Esophagus (tissue), 2 donors: ENCODE measurements around the gene FBN2. TPM values are rescaled to one million over a fixed set of nuclear protein-coding genes. Genes with fewer than 3 reads are reported as not detected.
A peak's percentile ranks its signal among the peaks of the same experiment; 100 is the strongest.

Source experiments
- H3K27ac ChIP-seq, 2 donors: one replicate each; pipeline ENCODE4 v1.5.1; 2013; ENCODE audit warnings: low read depth in 2 of 2, mild to moderate bottlenecking in 2 of 2, inconsistent platforms in 1 of 2, low read length in 1 of 2, moderate library complexity in 1 of 2
- H3K27me3 ChIP-seq, 2 donors: one replicate each; pipeline ENCODE4 v1.6.1; 2013; ENCODE audit warnings: low read length in 2 of 2, control low read depth in 1 of 2, mild to moderate bottlenecking in 1 of 2; ENCODE audit not compliant: insufficient read depth in 2 of 2, control insufficient read depth in 1 of 2
- H3K36me3 ChIP-seq, 2 donors: one replicate each; pipeline ENCODE4 v1.6.1; 2013; ENCODE audit warnings: low read length in 1 of 2; ENCODE audit not compliant: control insufficient read depth in 2 of 2, insufficient read depth in 2 of 2
- H3K4me1 ChIP-seq, 2 donors: one replicate each; pipeline ENCODE4 v1.6.1; 2013; ENCODE audit warnings: low read length in 1 of 2; ENCODE audit not compliant: control insufficient read depth in 2 of 2, insufficient read depth in 2 of 2
- H3K4me3 ChIP-seq, 2 donors: one replicate each; pipeline ENCODE4 v1.5.1; 2013; ENCODE audit warnings: low read length in 2 of 2, mild to moderate bottlenecking in 2 of 2, low read depth in 1 of 2, moderate library complexity in 1 of 2
- H3K9me3 ChIP-seq, 2 donors: one replicate each; pipeline ENCODE4 v1.6.1; 2013; ENCODE audit warnings: mild to moderate bottlenecking in 2 of 2, low read depth in 1 of 2, low read length in 1 of 2, moderate library complexity in 1 of 2; ENCODE audit not compliant: control insufficient read depth in 2 of 2, insufficient read depth in 1 of 2
- WGBS, 2 donors: extraction: QIAGEN DNeasy Blood & Tissue Kit; methylation state at CpG; one replicate each; pipeline ENCODE4 v1.1.7; 2013; 5-methylcytosine and 5-hydroxymethylcytosine counted together
- polyA plus RNA-seq, 2 donors: library from polyadenylated mRNA; stranded (reverse); fragments of 200-250 nt; gene quantifications; one replicate each; pipeline ENCODE4 v1.2.3, GENCODE V29; 2013
- donor health status: healthy with polysubstance abuse.
- donor health status: Bipolar disorder and iron deficiency.

The FBN2 gene
- polyA plus RNA-seq, 2 donors, result 0.09 to 0.14 TPM

DNA sequence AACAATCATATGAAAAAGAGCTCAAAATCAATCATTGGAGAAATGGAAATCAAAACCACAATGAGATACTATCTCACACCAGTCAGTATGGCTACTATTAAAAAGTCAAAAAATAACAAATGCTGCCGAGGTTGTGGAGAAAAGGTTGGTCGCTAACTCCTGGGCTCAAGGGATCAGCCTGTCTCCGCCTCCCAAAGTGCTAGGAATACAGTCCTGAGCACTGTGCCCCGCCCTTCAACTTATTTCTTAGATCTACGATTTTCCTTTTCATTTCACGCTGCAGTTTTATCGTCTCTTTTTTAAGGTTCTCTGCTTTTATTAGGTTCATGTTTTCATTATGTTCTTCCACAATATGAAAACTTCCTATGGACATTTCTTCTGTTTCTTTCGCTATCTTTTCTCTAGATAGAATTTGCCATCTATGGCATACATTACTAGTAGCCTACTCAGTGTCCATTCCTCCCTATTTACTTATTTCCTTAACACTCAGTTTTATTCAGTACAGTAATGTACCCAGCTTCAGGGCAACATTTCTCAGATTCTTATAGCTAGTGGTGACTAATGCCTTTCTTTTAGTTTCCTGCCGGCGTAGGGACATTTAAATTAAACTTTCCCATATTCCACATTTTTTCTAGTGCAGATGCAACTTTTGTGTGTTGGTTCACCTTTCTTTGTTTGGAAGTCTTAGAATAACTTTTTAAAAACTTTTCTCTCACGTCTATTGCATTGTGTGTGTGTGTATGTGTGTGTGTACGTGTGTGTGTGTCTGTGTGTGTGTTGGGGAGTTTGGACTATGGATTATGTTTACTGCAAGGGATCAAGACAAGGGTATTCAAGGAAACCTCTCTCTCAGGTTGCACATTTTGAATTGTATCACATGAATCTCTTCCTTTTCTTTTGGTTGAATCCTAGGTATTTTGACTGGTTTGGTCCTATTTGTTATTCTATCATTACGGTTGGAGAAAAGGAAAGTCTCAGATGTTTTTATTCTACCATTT, 21.6 kb upstream of the FBN2 start:
- Histone ChIP-seq H3K27ac (no peak overlapping the region), H3K36me3 (no peaks in the 10 kb centered on the region), H3K9me3 (no peaks in the 10 kb centered on the region), H3K4me1 (no peaks in the 10 kb centered on the region), H3K4me3 (no peak overlapping the region), H3K27me3 (no peaks in the 10 kb centered on the region)
- WGBS, 2 donors, result 87 to 89% methylated on average over 13 of the region's 13 CpGs

DNA sequence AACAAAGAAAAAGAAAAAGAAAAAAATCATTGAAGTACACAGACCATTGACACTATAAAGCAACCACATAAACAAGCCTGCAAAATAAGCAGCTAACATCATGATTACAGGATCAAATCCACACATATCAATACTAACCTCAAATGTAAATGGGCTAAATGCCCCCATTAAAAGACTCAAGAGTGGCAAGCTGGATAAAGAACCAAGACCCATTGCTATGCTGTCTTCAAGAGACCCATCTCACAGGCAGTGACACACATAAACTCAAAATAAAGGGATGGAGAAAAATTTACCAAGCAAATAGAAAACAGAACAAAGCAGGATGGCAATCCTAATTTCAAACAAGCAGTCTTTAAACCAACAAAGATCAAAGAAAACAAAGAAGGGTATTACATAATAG, 15.7 kb upstream of the FBN2 start:
- H3K36me3 ChIP-seq, result no peaks in the 10 kb centered on the region
- H3K27ac ChIP-seq, result no peak overlapping the region
- no peak overlapping the region for H3K4me3 ChIP-seq
- H3K27me3 ChIP-seq, result no peaks in the 10 kb centered on the region
- H3K9me3 ChIP-seq, result peaks cover 4 to 7% of the 10 kb centered on the region in 2 donors
- no peaks in the 10 kb centered on the region for H3K4me1 ChIP-seq

GRCh38 chr5:128551476-128551875, 13.4 kb upstream of the FBN2 start:
- no peaks in the 10 kb centered on the region for H3K27me3 ChIP-seq
- H3K27ac ChIP-seq, result no peak overlapping the region
- WGBS, 2 donors, result 98 to 100% methylated on average over 1 of the region's 1 CpG

GRCh38 chr5:128549496-128549895, 11.5 kb upstream of the FBN2 start:
- Histone ChIP-seq H3K27ac (no peak overlapping the region), H3K4me1 (no peaks in the 10 kb centered on the region), H3K27me3 (no peaks in the 10 kb centered on the region), H3K9me3 (peaks cover 4 to 7% of the 10 kb centered on the region in 2 donors), H3K4me3 (no peak overlapping the region), H3K36me3 (no peaks in the 10 kb centered on the region)

More at GRCh38 chr5:128551476-128551875, 13.4 kb upstream of the FBN2 start:
- Histone ChIP-seq H3K4me1 (no peaks in the 10 kb centered on the region), H3K36me3 (no peaks in the 10 kb centered on the region), H3K4me3 (no peak overlapping the region), H3K9me3 (peaks cover 4 to 7% of the 10 kb centered on the region in 2 donors)

- Histone ChIP-seq H3K4me1 (no peaks in the 10 kb centered on the region), H3K27me3 (no peaks in the 10 kb centered on the region), H3K36me3 (no peaks in the 10 kb centered on the region), H3K27ac (no peak overlapping the region), H3K9me3 (peaks cover 1% of the 10 kb centered on the region in 2 donors), H3K4me3 (no peak overlapping the region)
- WGBS, 2 donors, result 53 to 73% methylated on average over 5 of the region's 5 CpGs
Observed at GRCh38 chr5:128546658-128547281, 8.7 kb upstream of the FBN2 start.

DNA sequence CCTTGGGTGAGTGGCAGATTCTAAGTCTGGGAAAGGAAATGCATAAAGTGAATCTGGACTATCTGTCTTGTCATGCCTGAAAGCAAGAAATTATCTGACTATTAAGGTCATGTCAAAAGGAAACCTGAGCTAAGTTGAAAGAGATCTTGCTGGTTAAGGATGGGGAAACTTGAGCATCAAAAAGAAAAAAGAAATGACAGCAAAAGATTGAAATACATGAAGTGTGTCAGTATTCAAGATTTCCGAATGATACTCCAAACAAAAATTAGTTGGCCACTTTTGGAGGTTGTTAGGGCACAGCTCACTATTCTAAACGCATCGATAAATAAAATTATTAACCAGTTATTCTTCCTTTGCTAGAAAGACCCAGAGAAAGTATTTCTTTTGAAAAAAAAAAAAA, 3.3 kb upstream of the FBN2 start:
- Histone ChIP-seq H3K9me3 (no peaks in the 10 kb centered on the region), H3K27me3 (no peaks in the 10 kb centered on the region), H3K4me1 (peaks cover 4 to 5% of the 10 kb centered on the region in 2 donors), H3K4me3 (no peak overlapping the region), H3K27ac (no peak overlapping the region), H3K36me3 (no peaks in the 10 kb centered on the region)
- 84 to 89% methylated on average over 3 of the region's 3 CpGs for WGBS, 2 donors

DNA sequence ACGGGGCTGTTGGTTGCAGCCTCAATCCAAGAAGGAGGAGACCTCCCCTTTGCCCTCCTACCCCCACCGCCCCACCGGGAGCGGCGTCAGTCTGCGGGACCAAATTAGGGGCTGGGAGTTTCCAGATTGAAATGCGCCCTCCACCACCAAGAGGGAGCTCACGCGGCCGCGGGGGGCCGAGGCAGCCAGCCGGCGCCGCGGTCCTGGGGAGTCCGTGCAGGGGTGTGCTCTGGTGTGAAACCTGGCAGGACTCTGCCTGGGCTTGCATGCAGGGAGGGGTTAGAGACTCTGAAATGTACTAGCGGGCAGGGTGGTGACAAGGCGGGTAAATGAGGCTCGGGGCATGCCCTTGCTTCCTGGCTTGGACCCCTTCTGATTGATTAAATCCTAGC, 989 bp upstream of the FBN2 start:
- no peaks in the 10 kb centered on the region for H3K27me3 ChIP-seq

GRCh38 chr5:128538250-128539037, 399 bp upstream of the FBN2 start:
- WGBS, 2 donors, result 2 to 3% methylated on average over 42 to 65 of the region's 65 CpGs
- no peaks in the 10 kb centered on the region for H3K27me3 ChIP-seq
- H3K36me3 ChIP-seq, result no peaks in the 10 kb centered on the region
- peaks cover 4 to 5% of the 10 kb centered on the region in 2 donors for H3K4me1 ChIP-seq
- H3K27ac ChIP-seq, result no peak overlapping the region
- no peaks in the 10 kb centered on the region for H3K9me3 ChIP-seq
- H3K4me3 ChIP-seq, result peak overlapping the region; percentile 44 to 54

More for the DNA sequence above, 989 bp upstream of the FBN2 start:
- no peaks in the 10 kb centered on the region for H3K9me3 ChIP-seq
- peaks cover 4 to 5% of the 10 kb centered on the region in 2 donors for H3K4me1 ChIP-seq
- no peak overlapping the region for H3K27ac ChIP-seq
- peak overlapping the region; percentile 44 to 54 for H3K4me3 ChIP-seq
- H3K36me3 ChIP-seq, result no peaks in the 10 kb centered on the region
- 3 to 4% methylated on average over 20 of the region's 20 CpGs for WGBS, 2 donors

- H3K36me3 ChIP-seq, result no peaks in the 10 kb centered on the region
- no peaks in the 10 kb centered on the region for H3K27me3 ChIP-seq
- peaks cover 4 to 5% of the 10 kb centered on the region in 2 donors for H3K4me1 ChIP-seq
- H3K4me3 ChIP-seq, result peak overlapping the region; percentile 44 to 54
- peak overlapping the region in 1 of 2 donors; percentile 8 for H3K27ac ChIP-seq
- WGBS, 2 donors, result 1 to 2% methylated on average over 75 of the region's 75 CpGs
- no peaks in the 10 kb centered on the region for H3K9me3 ChIP-seq
Observed at GRCh38 chr5:128537221-128537999, 635 bp downstream of the FBN2 start.
